HEK293 (cell line): Measurements from ENCODE around the gene SYNPO2.

Source experiments
- CTCF ChIA-PET: fragments of 350-600 bp; formaldehyde crosslinking; extraction: SDS; loops from one replicate; lab custom pipeline; 2021; ENCODE audit warnings: antibody characterized with exemption; lab: Yijun Ruan, JAX
- POLR2A ChIA-PET: fragments of 300-600 bp; formaldehyde crosslinking; extraction: SDS; loops from one replicate; lab custom pipeline; 2020; ENCODE audit warnings: antibody characterized with exemption, inconsistent platforms; lab: Yijun Ruan, JAX
- H3K27ac ChIP-seq: fragments of 200-500 bp; sonication (Bioruptor generic); 2 replicates; pipeline ENCODE4 v1.5.1; 2014; ENCODE audit warnings: low read depth, low read length, control low read depth, inconsistent platforms; ENCODE audit errors: extremely low read depth
- H3K36me3 ChIP-seq, 2 experiments: fragments of 200-500 bp in 1 of 2; sonication (Bioruptor generic) in 1 of 2; 1 replicate in 1 of 2; 2 replicates in 1 of 2; pipeline ENCODE4 v1.5.1; 2014 to 2017; ENCODE audit warnings: inconsistent platforms in 2 of 2, low read length in 2 of 2; ENCODE audit not compliant: control insufficient read depth in 2 of 2, insufficient read depth in 1 of 2
- H3K4me1 ChIP-seq: fragments of 200-500 bp; sonication (Bioruptor generic); 2 replicates; pipeline ENCODE4 v1.5.1; 2014; ENCODE audit warnings: mild to moderate bottlenecking, low read length, inconsistent platforms; ENCODE audit not compliant: control insufficient read depth, insufficient read depth
- H3K4me3 ChIP-seq: 2 replicates; pipeline ENCODE4 v1.5.1; 2011; ENCODE audit warnings: low read depth, mild to moderate bottlenecking, control low read depth, low read length, moderate library complexity
- H3K9me3 ChIP-seq: fragments of 200-500 bp; sonication (Bioruptor generic); 2 replicates; pipeline ENCODE4 v1.5.1; 2014; ENCODE audit warnings: low read depth, low read length, inconsistent platforms; ENCODE audit not compliant: control insufficient read depth, insufficient read depth
- FEZF1 ChIP-seq: fragments of 450-650 bp; formaldehyde crosslinking; IDR thresholded peaks from 2 replicates; pipeline ENCODE4 v1.5.1; 2016; ENCODE audit warnings: missing biosample characterization, missing genetic modification characterization
- GLI4 ChIP-seq: fragments of 450-650 bp; formaldehyde crosslinking; IDR thresholded peaks from 2 replicates; pipeline ENCODE4 v1.5.1; 2016; ENCODE audit warnings: missing biosample characterization, missing genetic modification characterization
- MZF1 ChIP-seq: fragments of 450-650 bp; formaldehyde crosslinking; IDR thresholded peaks from 2 replicates; pipeline ENCODE4 v1.5.1; 2017; ENCODE audit warnings: missing biosample characterization, missing genetic modification characterization, borderline replicate concordance
- ZNF2 ChIP-seq: fragments of 450-650 bp; formaldehyde crosslinking; IDR thresholded peaks from 2 replicates; pipeline ENCODE4 v1.5.1; 2016; ENCODE audit warnings: missing biosample characterization, missing genetic modification characterization
- ZNF223 ChIP-seq: fragments of 450-650 bp; formaldehyde crosslinking; IDR thresholded peaks from 2 replicates; pipeline ENCODE4 v1.5.1; 2016; ENCODE audit warnings: missing biosample characterization, missing genetic modification characterization
- ZNF248 ChIP-seq: fragments of 450-650 bp; formaldehyde crosslinking; IDR thresholded peaks from 2 replicates; pipeline ENCODE4 v1.5.1; 2017; ENCODE audit warnings: missing biosample characterization, missing genetic modification characterization
- ZNF404 ChIP-seq: fragments of 450-650 bp; formaldehyde crosslinking; IDR thresholded peaks from 2 replicates; pipeline ENCODE4 v1.5.1; 2017; ENCODE audit warnings: missing biosample characterization, missing genetic modification characterization
- ZNF426 ChIP-seq: fragments of 450-650 bp; formaldehyde crosslinking; IDR thresholded peaks from 2 replicates; pipeline ENCODE4 v1.5.1; 2017; ENCODE audit warnings: missing biosample characterization, missing genetic modification characterization, mild to moderate bottlenecking, inconsistent platforms, moderate library complexity
- ZNF555 ChIP-seq: fragments of 450-650 bp; formaldehyde crosslinking; conservative IDR thresholded peaks from 2 replicates; pipeline ENCODE4 v1.5.1; 2017; ENCODE audit warnings: missing biosample characterization, mild to moderate bottlenecking, missing genetic modification characterization, inconsistent platforms
- ZNF707 ChIP-seq: fragments of 450-650 bp; formaldehyde crosslinking; IDR thresholded peaks from 2 replicates; pipeline ENCODE4 v1.5.1; 2016; ENCODE audit warnings: missing biosample characterization, missing genetic modification characterization
- TF ChIP-seq, protein P1 (sequence below): fragments of 450-650 bp; formaldehyde crosslinking; IDR thresholded peaks from 2 replicates; pipeline ENCODE4 v1.5.1; 2016; ENCODE audit warnings: missing biosample characterization, missing genetic modification characterization
- TF ChIP-seq, protein P2 (sequence below): fragments of 450-650 bp; formaldehyde crosslinking; IDR thresholded peaks from 2 replicates; pipeline ENCODE4 v1.5.0; 2017; ENCODE audit warnings: missing biosample characterization, missing genetic modification characterization, borderline replicate concordance
- TF ChIP-seq, protein P3 (sequence below): fragments of 450-650 bp; IDR thresholded peaks from 2 replicates; pipeline ENCODE4 v1.5.1; 2018; ENCODE audit warnings: missing biosample characterization, missing genetic modification characterization
- TF ChIP-seq, protein P4 (sequence below): fragments of 450-650 bp; formaldehyde crosslinking; IDR thresholded peaks from 2 replicates; pipeline ENCODE4 v1.5.1; 2016; ENCODE audit warnings: missing biosample characterization, missing genetic modification characterization
- TF ChIP-seq, protein P5 (sequence below): fragments of 450-650 bp; formaldehyde crosslinking; IDR thresholded peaks from 2 replicates; pipeline ENCODE4 v1.5.1; 2016; ENCODE audit warnings: missing biosample characterization, missing genetic modification characterization, borderline replicate concordance
- TF ChIP-seq, protein P6 (sequence below): fragments of 450-650 bp; formaldehyde crosslinking; IDR thresholded peaks from 2 replicates; pipeline ENCODE4 v1.5.1; 2017; ENCODE audit warnings: missing biosample characterization, missing genetic modification characterization
- TF ChIP-seq, protein P7 (sequence below): fragments of 450-650 bp; formaldehyde crosslinking; IDR thresholded peaks from 2 replicates; pipeline ENCODE4 v1.5.1; 2016; ENCODE audit warnings: missing biosample characterization, missing genetic modification characterization

SYNPO2 gene

DNA sequence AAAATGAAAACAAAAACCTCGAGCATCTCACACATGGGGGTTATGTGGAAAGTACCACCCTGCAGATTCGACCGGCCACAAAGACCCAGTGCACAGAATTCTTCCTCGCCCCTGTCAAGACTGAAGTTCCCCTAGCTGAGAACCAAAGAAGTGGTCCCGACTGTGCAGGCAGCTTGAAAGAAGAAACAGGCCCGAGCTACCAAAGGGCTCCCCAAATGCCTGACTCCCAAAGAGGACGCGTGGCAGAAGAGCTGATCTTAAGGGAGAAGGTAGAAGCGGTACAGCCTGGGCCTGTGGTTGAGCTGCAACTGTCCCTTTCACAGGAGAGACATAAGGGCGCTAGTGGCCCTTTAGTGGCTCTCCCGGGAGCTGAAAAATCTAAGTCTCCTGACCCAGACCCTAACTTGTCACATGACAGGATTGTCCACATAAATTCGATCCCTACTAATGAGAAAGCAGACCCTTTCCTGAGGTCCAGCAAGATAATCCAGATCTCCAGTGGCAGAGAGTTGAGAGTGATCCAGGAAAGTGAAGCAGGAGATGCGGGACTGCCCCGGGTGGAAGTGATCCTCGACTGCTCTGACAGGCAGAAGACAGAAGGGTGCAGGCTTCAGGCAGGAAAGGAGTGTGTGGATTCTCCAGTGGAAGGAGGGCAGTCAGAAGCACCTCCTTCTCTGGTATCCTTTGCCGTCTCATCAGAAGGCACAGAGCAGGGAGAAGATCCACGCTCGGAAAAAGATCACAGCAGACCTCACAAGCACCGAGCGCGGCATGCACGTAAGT is 138.2 kb downstream of the SYNPO2 start (continued):
- TF ChIP-seq ZNF248 (tag by site-specific recombination) = no peak
- TF ChIP-seq, protein P1, sequence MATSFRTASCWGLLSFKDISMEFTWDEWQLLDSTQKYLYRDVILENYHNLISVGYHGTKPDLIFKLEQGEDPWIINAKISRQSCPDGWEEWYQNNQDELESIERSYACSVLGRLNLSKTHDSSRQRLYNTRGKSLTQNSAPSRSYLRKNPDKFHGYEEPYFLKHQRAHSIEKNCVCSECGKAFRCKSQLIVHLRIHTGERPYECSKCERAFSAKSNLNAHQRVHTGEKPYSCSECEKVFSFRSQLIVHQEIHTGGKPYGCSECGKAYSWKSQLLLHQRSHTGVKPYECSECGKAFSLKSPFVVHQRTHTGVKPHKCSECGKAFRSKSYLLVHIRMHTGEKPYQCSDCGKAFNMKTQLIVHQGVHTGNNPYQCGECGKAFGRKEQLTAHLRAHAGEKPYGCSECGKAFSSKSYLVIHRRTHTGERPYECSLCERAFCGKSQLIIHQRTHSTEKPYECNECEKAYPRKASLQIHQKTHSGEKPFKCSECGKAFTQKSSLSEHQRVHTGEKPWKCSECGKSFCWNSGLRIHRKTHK = no peak
- TF ChIP-seq, protein P2, sequence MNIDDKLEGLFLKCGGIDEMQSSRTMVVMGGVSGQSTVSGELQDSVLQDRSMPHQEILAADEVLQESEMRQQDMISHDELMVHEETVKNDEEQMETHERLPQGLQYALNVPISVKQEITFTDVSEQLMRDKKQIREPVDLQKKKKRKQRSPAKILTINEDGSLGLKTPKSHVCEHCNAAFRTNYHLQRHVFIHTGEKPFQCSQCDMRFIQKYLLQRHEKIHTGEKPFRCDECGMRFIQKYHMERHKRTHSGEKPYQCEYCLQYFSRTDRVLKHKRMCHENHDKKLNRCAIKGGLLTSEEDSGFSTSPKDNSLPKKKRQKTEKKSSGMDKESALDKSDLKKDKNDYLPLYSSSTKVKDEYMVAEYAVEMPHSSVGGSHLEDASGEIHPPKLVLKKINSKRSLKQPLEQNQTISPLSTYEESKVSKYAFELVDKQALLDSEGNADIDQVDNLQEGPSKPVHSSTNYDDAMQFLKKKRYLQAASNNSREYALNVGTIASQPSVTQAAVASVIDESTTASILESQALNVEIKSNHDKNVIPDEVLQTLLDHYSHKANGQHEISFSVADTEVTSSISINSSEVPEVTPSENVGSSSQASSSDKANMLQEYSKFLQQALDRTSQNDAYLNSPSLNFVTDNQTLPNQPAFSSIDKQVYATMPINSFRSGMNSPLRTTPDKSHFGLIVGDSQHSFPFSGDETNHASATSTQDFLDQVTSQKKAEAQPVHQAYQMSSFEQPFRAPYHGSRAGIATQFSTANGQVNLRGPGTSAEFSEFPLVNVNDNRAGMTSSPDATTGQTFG (tag by site-specific recombination) = no peak
- TF ChIP-seq, protein P3, sequence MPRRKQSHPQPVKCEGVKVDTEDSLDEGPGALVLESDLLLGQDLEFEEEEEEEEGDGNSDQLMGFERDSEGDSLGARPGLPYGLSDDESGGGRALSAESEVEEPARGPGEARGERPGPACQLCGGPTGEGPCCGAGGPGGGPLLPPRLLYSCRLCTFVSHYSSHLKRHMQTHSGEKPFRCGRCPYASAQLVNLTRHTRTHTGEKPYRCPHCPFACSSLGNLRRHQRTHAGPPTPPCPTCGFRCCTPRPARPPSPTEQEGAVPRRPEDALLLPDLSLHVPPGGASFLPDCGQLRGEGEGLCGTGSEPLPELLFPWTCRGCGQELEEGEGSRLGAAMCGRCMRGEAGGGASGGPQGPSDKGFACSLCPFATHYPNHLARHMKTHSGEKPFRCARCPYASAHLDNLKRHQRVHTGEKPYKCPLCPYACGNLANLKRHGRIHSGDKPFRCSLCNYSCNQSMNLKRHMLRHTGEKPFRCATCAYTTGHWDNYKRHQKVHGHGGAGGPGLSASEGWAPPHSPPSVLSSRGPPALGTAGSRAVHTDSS = no peak
- TF ChIP-seq GLI4 (tag by site-specific recombination) = no peak
- TF ChIP-seq ZNF404 (tag by site-specific recombination) = no peak

DNA sequence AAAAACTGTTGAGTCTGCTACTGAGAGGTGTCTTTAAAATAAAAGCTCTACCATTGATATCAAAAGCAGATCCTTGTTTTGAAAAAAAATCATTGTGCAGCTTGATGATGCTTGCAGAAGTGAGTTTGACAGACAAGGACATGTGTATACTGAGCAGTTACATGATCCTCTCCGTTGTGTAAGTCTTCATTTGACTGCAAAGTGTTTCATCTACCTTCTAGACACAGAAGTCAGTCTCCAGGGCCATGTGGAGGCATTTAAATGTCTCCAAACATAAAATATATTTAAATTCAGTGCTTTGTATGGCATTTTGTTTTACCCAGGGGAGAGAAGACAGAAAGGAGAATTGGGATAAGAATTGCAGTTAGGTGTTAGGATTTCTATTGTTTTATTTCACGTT is 139.2 kb downstream of the SYNPO2 start:
- H3K4me3 ChIP-seq = no peak overlapping the region
- ChIA-PET POLR2A (no interaction called here), CTCF (interaction anchor here (1.0 kb wide), 1 partner anchor 12 kb away, joined by 3 read pairs; no protein-coding TSS in a partner anchor)
- TF ChIP-seq ZNF426 (tag by site-specific recombination) = no peak
- no peak for TF ChIP-seq ZNF707 (tag by site-specific recombination)
- TF ChIP-seq, protein P4, sequence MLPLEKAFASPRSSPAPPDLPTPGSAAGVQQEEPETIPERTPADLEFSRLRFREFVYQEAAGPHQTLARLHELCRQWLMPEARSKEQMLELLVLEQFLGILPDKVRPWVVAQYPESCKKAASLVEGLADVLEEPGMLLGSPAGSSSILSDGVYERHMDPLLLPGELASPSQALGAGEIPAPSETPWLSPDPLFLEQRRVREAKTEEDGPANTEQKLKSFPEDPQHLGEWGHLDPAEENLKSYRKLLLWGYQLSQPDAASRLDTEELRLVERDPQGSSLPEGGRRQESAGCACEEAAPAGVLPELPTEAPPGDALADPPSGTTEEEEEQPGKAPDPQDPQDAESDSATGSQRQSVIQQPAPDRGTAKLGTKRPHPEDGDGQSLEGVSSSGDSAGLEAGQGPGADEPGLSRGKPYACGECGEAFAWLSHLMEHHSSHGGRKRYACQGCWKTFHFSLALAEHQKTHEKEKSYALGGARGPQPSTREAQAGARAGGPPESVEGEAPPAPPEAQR (tag by site-specific recombination) = no peak
- TF ChIP-seq, protein P5, sequence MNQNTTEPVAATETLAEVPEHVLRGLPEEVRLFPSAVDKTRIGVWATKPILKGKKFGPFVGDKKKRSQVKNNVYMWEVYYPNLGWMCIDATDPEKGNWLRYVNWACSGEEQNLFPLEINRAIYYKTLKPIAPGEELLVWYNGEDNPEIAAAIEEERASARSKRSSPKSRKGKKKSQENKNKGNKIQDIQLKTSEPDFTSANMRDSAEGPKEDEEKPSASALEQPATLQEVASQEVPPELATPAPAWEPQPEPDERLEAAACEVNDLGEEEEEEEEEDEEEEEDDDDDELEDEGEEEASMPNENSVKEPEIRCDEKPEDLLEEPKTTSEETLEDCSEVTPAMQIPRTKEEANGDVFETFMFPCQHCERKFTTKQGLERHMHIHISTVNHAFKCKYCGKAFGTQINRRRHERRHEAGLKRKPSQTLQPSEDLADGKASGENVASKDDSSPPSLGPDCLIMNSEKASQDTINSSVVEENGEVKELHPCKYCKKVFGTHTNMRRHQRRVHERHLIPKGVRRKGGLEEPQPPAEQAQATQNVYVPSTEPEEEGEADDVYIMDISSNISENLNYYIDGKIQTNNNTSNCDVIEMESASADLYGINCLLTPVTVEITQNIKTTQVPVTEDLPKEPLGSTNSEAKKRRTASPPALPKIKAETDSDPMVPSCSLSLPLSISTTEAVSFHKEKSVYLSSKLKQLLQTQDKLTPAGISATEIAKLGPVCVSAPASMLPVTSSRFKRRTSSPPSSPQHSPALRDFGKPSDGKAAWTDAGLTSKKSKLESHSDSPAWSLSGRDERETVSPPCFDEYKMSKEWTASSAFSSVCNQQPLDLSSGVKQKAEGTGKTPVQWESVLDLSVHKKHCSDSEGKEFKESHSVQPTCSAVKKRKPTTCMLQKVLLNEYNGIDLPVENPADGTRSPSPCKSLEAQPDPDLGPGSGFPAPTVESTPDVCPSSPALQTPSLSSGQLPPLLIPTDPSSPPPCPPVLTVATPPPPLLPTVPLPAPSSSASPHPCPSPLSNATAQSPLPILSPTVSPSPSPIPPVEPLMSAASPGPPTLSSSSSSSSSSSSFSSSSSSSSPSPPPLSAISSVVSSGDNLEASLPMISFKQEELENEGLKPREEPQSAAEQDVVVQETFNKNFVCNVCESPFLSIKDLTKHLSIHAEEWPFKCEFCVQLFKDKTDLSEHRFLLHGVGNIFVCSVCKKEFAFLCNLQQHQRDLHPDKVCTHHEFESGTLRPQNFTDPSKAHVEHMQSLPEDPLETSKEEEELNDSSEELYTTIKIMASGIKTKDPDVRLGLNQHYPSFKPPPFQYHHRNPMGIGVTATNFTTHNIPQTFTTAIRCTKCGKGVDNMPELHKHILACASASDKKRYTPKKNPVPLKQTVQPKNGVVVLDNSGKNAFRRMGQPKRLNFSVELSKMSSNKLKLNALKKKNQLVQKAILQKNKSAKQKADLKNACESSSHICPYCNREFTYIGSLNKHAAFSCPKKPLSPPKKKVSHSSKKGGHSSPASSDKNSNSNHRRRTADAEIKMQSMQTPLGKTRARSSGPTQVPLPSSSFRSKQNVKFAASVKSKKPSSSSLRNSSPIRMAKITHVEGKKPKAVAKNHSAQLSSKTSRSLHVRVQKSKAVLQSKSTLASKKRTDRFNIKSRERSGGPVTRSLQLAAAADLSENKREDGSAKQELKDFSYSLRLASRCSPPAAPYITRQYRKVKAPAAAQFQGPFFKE = no peak
- TF ChIP-seq ZNF223 (tag by site-specific recombination) = no peak
- TF ChIP-seq, protein P6, sequence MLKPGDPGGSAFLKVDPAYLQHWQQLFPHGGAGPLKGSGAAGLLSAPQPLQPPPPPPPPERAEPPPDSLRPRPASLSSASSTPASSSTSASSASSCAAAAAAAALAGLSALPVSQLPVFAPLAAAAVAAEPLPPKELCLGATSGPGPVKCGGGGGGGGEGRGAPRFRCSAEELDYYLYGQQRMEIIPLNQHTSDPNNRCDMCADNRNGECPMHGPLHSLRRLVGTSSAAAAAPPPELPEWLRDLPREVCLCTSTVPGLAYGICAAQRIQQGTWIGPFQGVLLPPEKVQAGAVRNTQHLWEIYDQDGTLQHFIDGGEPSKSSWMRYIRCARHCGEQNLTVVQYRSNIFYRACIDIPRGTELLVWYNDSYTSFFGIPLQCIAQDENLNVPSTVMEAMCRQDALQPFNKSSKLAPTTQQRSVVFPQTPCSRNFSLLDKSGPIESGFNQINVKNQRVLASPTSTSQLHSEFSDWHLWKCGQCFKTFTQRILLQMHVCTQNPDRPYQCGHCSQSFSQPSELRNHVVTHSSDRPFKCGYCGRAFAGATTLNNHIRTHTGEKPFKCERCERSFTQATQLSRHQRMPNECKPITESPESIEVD (tag by site-specific recombination) = no peak
- TF ChIP-seq ZNF555 (tag by site-specific recombination) = no peak
- TF ChIP-seq MZF1 (tag by site-specific recombination) = no peak
- TF ChIP-seq, protein P7, sequence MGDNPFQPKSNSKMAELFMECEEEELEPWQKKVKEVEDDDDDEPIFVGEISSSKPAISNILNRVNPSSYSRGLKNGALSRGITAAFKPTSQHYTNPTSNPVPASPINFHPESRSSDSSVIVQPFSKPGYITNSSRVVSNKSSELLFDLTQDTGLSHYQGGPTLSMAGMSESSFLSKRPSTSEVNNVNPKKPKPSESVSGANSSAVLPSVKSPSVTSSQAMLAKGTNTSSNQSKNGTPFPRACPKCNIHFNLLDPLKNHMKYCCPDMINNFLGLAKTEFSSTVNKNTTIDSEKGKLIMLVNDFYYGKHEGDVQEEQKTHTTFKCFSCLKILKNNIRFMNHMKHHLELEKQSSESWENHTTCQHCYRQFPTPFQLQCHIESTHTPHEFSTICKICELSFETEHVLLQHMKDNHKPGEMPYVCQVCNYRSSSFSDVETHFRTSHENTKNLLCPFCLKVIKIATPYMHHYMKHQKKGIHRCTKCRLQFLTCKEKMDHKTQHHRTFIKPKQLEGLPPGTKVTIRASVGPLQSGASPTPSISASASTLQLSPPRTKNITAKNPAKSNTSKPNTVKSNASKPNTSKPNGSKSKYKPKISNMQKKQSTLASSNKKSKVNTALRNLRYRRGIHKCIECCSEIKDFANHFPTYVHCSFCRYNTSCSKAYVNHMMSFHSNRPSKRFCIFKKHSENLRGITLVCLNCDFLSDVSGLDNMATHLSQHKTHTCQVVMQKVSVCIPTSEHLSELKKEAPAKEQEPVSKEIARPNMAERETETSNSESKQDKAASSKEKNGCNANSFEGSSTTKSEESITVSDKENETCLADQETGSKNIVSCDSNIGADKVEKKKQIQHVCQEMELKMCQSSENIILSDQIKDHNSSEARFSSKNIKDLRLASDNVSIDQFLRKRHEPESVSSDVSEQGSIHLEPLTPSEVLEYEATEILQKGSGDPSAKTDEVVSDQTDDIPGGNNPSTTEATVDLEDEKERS (tag by site-specific recombination) = no peak
- TF ChIP-seq FEZF1 (tag by site-specific recombination) = no peak
- TF ChIP-seq ZNF2 = no peak

More for the DNA sequence above, 139.2 kb downstream of the SYNPO2 start:
- Histone ChIP-seq H3K4me1 (peaks cover 4% of the 10 kb centered on the region), H3K9me3 (no peaks in the 10 kb centered on the region), H3K27ac (no peak overlapping the region), H3K36me3 (no peaks in the 10 kb centered on the region)
